Lower lobe of right lung (tissue), 2 donors: ENCODE measurements around the gene TIMM44. TPM values are rescaled to one million over a fixed set of nuclear protein-coding genes. Genes with fewer than 3 reads are reported as not detected.
A peak's percentile ranks its signal among the peaks of the same experiment; 100 is the strongest.

Experiments
- ATAC-seq, 2 donors: fragments of 200-7000 bp; cut with Tn5 transposase; one replicate each; pipeline ENCODE4 v1.9.1; 2020 to 2022; ENCODE audit warnings: mild to moderate bottlenecking in 2 of 2, moderate library complexity in 2 of 2
- DNase-seq: peaks from one replicate; pipeline ENCODE4 v3.0.0-alpha.2; 2020
- H3K27ac ChIP-seq: fragments of 200-600 bp; one replicate; pipeline ENCODE4 v1.8.0; 2022
- H3K27me3 ChIP-seq: fragments of 200-600 bp; one replicate; pipeline ENCODE4 v1.8.0; 2022; ENCODE audit warnings: low read depth
- H3K36me3 ChIP-seq: fragments of 200-600 bp; one replicate; pipeline ENCODE4 v1.8.0; 2022; ENCODE audit warnings: mild to moderate bottlenecking
- H3K4me1 ChIP-seq: fragments of 200-600 bp; one replicate; pipeline ENCODE4 v1.8.0; 2022
- H3K4me3 ChIP-seq: fragments of 200-600 bp; one replicate; pipeline ENCODE4 v1.8.0; 2022; ENCODE audit warnings: mild to moderate bottlenecking
- H3K9me3 ChIP-seq: fragments of 200-600 bp; one replicate; pipeline ENCODE4 v1.8.0; 2022
- CTCF ChIP-seq: fragments of 200-600 bp; IDR thresholded peaks from one replicate; pipeline ENCODE4 v1.8.0; 2022; ENCODE audit warnings: antibody characterized with exemption, mild to moderate bottlenecking
- intact Hi-C: fragments of 100-400 bp; cut with DNase I; formaldehyde crosslinking; loops from one replicate; pipeline ENCODE4 v1.11.0; 2022
- long read RNA-seq: library from polyadenylated mRNA; unstranded; transcript quantifications from one replicate; pipeline ENCODE4 v2.0.0, GENCODE V29; 2021
- total RNA-seq: library from RNA; stranded (reverse); fragmentation: NEBNext Ultra II Directional; extraction: Animal tissue kit (Norgen Biotek cat#: 25700); gene quantifications from one replicate; pipeline ENCODE4 v1.2.1, GENCODE V29; 2021
- donor health status: DM: no; HTN: yes; CAD: no; lungs with severe emphysema.

The TIMM44 gene
- total RNA-seq = 45.2 TPM
- long read RNA-seq, transcript TIMM44-201 (13 exons, 2,075 nt) = major isoform, 31 of 49 reads
- long read RNA-seq, partial matches to known transcripts = 7 of 49 reads
- long read RNA-seq, other reads (novel, unspliced or antisense) = 6 of 49 reads

- Histone ChIP-seq H3K9me3 (no peaks in the 10 kb centered on the region), H3K36me3 (peaks cover 24% of the 10 kb centered on the region), H3K27me3 (no peaks in the 10 kb centered on the region), H3K4me3 (peak within 1 kb of the TSS; percentile 95), H3K27ac (peak within 1 kb of the TSS; percentile 98), H3K4me1 (peaks cover 14% of the 10 kb centered on the region)
- intact Hi-C loops = no loop called here
- peak; percentile 99 for DNase-seq
- ATAC-seq = peak; percentile 99
- TF ChIP-seq CTCF = no peak
Observed at GRCh38 chr19:7943444-7944176, at the start of gene TIMM44. Gene TIMM44 (minus strand): TSS chr19:7943666. CDS start chr19:7943651, 15 bp downstream.

GRCh38 chr19:7992575-7992974 lies 49.1 kb upstream of the TIMM44 start:
- H3K27me3 ChIP-seq = no peaks in the 10 kb centered on the region
- DNase-seq = no peak
- H3K4me3 ChIP-seq = no peak overlapping the region
- no peak overlapping the region for H3K27ac ChIP-seq
- peaks cover 30% of the 10 kb centered on the region for H3K4me1 ChIP-seq
- peaks cover 41% of the 10 kb centered on the region for H3K36me3 ChIP-seq
- no peak for TF ChIP-seq CTCF
- H3K9me3 ChIP-seq = no peaks in the 10 kb centered on the region
- no peak for ATAC-seq
- intact Hi-C loops = no loop called here

GRCh38 chr19:7989071-7989575 lies 45.7 kb upstream of the TIMM44 start:
- Histone ChIP-seq H3K27me3 (no peaks in the 10 kb centered on the region), H3K27ac (peak overlapping the region; percentile 71), H3K36me3 (peaks cover 67% of the 10 kb centered on the region), H3K4me3 (no peak overlapping the region), H3K4me1 (peaks cover 45% of the 10 kb centered on the region), H3K9me3 (no peaks in the 10 kb centered on the region)
- intact Hi-C loops = no loop called here
- peak; percentile 59 for ATAC-seq
- no peak for TF ChIP-seq CTCF
- DNase-seq = no peak

GRCh38 chr19:7988307-7988706 lies 44.8 kb upstream of the TIMM44 start:
- H3K9me3 ChIP-seq = no peaks in the 10 kb centered on the region
- TF ChIP-seq CTCF = no peak
- intact Hi-C loops = no loop called here
- H3K27ac ChIP-seq = peak overlapping the region; percentile 71
- DNase-seq (no peak), ATAC-seq (peak; percentile 50 to 78)
- no peak overlapping the region for H3K4me3 ChIP-seq
- peaks cover 75% of the 10 kb centered on the region for H3K36me3 ChIP-seq
- peaks cover 43% of the 10 kb centered on the region for H3K4me1 ChIP-seq
- H3K27me3 ChIP-seq = no peaks in the 10 kb centered on the region

GRCh38 chr19:7987114-7987768 lies 43.8 kb upstream of the TIMM44 start:
- peak; percentile 2 to 5 for ATAC-seq
- no peak overlapping the region for H3K4me3 ChIP-seq
- no peaks in the 10 kb centered on the region for H3K27me3 ChIP-seq
- H3K27ac ChIP-seq = no peak overlapping the region
- no peak for DNase-seq
- peaks cover 40% of the 10 kb centered on the region for H3K4me1 ChIP-seq
- H3K36me3 ChIP-seq = peaks cover 86% of the 10 kb centered on the region
- no peaks in the 10 kb centered on the region for H3K9me3 ChIP-seq
- TF ChIP-seq CTCF = no peak
- intact Hi-C loops = no loop called here
